Heart left ventricle (tissue), 13 donors: ENCODE measurements around the gene ME1.

Source experiments
- POLR2A ChIP-seq, 2 donors: fragments of 450-650 bp; IDR thresholded peaks; one replicate each; pipeline ENCODE4 v1.6.1; 2017; ENCODE audit warnings: antibody characterized with exemption in 2 of 2, mild to moderate bottlenecking in 2 of 2, moderate library complexity in 2 of 2
- TF ChIP-seq, protein P1 (sequence below), 12 donors: fragments of 200-600 bp; sonication (generic) in 4 of 12; IDR thresholded peaks; one replicate each; pipeline versions ENCODE4 v1.5.0 to v1.8.0; 2018 to 2022; ENCODE audit warnings: antibody characterized with exemption in 12 of 12, mild to moderate bottlenecking in 5 of 12
- donor health status: ischemic (EF 13 %, LVEDD 7.1; RV severe dilation, severe dysfunction).
- donor health status: DM: no; HTN: yes; CAD: no.
- donor health status: DM: no; HTN: no; CAD: no.
- donor health status: ischemic (EF 25% LVEDD 6.9; RV normal size, moderate dysfunction).
- donor health status: ischemic (EF 25% LVEDD 5.7; RV mildly dilated, moderate dysfunction).
- donor health status: ischemic (EF 35%, LVEDD 5.7; RV mildly dilated, moderate dysfunction).
- donor health status: nonischemic (EF 11% LVEDD 7.7; RV severe dilation, severe dysfunction).
- donor health status: DM: yes; HTN: yes; CAD: no.
- donor health status: PGD.
- donor health status: ischemic (EF 29% LVEDD 5.4; RV normal size, mild dysfunction).
- donor health status: nonischemic (EF 23%, LVEDD 6.1; RV moderate dilation, normal function).

DNA sequence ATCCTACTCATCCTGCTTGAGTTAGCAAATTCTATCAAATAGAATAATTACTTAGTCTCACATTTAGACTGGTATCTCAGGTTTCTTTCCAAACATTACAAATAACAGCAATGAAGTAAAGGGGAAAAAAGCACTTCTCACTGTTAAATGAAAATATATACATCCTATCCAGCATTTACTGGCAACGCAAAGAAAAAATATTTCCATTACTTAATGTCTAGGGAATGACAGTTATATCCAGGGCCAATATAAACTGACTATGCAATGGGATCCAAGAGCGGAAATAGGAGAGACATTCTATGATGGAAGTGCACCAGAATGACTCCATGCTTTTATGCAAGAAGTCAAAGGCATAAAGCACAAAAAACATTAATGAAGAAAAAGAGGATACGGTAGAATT lies 60.3 kb downstream of the ME1 start:
- TF ChIP-seq, protein P1, sequence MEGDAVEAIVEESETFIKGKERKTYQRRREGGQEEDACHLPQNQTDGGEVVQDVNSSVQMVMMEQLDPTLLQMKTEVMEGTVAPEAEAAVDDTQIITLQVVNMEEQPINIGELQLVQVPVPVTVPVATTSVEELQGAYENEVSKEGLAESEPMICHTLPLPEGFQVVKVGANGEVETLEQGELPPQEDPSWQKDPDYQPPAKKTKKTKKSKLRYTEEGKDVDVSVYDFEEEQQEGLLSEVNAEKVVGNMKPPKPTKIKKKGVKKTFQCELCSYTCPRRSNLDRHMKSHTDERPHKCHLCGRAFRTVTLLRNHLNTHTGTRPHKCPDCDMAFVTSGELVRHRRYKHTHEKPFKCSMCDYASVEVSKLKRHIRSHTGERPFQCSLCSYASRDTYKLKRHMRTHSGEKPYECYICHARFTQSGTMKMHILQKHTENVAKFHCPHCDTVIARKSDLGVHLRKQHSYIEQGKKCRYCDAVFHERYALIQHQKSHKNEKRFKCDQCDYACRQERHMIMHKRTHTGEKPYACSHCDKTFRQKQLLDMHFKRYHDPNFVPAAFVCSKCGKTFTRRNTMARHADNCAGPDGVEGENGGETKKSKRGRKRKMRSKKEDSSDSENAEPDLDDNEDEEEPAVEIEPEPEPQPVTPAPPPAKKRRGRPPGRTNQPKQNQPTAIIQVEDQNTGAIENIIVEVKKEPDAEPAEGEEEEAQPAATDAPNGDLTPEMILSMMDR (IDR thresholded peaks at IDR 0.05), result no peak
- no peak for TF ChIP-seq POLR2A (IDR thresholded peaks at IDR 0.05)
